ENCODE measurements around the gene TSPAN17.

The TSPAN17 gene

GRCh38 chr5:176644878-176645670 is 2.2 kb upstream of the TSPAN17 start:
- no peak for TF ChIP-seq CTCF (IDR thresholded peaks at IDR 0.05; ENCODE audit: borderline replicate concordance, control extremely low read depth, extremely low read depth, insufficient read depth, missing control alignments)
- in situ Hi-C loops (cut with MboI; ENCODE audit: low sequenced_read_pairs, unreplicated experiment): no loop called here

DNA sequence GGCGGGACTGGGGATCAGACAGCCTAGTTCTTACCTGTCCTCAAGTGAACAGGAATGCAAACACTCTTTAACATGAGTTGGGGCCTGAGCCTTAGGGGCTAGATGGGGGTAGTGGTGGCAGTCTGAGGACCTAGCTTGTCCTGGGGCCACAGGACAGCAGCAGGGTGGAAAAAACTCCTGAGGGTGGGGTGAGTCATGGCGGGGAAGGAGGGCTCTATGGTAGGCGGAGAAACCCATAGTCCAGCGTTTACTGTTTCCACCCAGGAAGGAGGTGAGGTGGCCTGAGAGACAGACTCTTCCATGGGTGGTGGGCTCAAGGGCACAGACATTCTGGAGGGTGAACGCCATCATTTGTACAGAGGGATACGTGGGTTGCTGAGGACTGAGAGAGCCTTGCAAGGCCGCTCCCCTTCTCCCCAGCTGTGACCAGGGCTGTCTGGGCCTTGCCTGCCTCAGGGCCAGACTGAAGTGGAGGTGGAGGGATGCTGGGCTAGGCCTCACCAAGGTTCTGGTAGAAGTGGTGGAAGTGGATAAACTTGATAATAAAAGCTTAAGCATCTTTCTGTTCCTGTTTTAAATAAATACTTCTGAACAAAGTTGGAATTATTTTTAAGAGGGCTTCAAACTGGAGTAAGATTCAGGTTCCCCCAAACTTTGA is 1.1 kb upstream of the TSPAN17 start:
- no peak for TF ChIP-seq CTCF (IDR thresholded peaks at IDR 0.05; ENCODE audit: borderline replicate concordance, control extremely low read depth, extremely low read depth, insufficient read depth, missing control alignments)
- in situ Hi-C loops (cut with MboI; ENCODE audit: low sequenced_read_pairs, unreplicated experiment): no loop called here
- DNase-seq (ENCODE audit: low spot score): no peak

More at GRCh38 chr5:176644878-176645670, 2.2 kb upstream of the TSPAN17 start:
- DNase-seq (ENCODE audit: low spot score): no peak

DNA sequence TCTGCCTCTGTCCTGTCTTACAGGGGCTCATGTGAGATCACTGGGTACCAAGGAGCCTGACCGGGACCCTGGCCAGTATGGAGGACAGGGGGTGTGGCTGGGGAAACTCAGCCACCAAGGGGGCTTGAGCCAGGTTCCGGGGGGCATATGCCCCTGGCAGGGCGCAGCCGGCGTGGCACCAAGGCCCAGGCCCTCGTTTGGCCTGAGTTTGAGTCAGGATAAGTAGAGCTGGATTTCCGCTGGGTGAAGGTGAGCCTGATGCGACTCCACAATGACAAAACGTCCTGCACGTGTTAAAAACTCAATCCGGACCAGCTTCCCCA is 616 bp upstream of the TSPAN17 start:
- TF ChIP-seq CTCF (IDR thresholded peaks at IDR 0.05; ENCODE audit: borderline replicate concordance, control extremely low read depth, extremely low read depth, insufficient read depth, missing control alignments): no peak
- in situ Hi-C loops (cut with MboI; ENCODE audit: low sequenced_read_pairs, unreplicated experiment): no loop called here
- no peak for DNase-seq (ENCODE audit: low spot score)

GRCh38 chr5:176647843-176648473 is 674 bp downstream of the TSPAN17 start:
- peak; percentile 28 for DNase-seq (ENCODE audit: low spot score)
- in situ Hi-C loops (cut with MboI; ENCODE audit: low sequenced_read_pairs, unreplicated experiment): no loop called here
- TF ChIP-seq CTCF (IDR thresholded peaks at IDR 0.05; ENCODE audit: borderline replicate concordance, control extremely low read depth, extremely low read depth, insufficient read depth, missing control alignments): no peak

DNA sequence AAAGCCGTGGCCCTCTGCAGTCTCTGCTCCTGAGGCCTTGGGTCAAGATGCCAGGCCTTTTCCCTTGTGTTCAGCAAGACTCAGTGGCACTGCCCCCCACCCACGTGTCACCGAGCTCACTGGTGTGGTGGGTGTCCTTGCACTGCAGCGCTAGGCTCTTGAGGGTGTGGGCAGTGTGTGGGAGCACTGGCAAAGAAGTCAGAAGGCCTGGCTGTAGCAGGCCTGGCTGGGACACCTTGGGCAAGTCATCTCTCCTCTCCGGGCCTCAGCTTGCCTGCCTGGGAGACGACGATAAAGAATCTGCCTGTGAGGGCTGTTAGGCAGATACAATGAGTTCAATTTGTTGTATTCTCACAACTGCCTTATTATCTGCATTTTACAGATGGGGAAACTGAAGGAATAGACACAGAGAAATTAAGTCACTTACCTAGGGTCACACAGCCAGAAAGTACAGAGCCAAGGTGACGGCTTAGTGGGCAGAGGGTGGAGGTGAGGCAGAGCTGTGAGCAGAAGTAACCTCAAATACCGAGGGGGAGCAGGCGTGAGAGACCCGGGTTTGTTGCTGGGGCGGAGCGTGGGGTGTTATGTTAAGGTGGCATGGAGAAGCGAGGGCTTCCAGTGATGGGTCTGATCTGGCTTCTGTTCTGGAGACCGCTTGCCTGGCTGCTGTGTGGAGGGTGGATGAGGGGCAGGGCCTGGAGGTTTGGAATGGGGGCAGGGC is 1.4 kb downstream of the TSPAN17 start:
- TF ChIP-seq CTCF (IDR thresholded peaks at IDR 0.05; ENCODE audit: borderline replicate concordance, control extremely low read depth, extremely low read depth, insufficient read depth, missing control alignments): no peak
- in situ Hi-C loops (cut with MboI; ENCODE audit: low sequenced_read_pairs, unreplicated experiment): no loop called here
- DNase-seq (ENCODE audit: low spot score): no peak

DNA sequence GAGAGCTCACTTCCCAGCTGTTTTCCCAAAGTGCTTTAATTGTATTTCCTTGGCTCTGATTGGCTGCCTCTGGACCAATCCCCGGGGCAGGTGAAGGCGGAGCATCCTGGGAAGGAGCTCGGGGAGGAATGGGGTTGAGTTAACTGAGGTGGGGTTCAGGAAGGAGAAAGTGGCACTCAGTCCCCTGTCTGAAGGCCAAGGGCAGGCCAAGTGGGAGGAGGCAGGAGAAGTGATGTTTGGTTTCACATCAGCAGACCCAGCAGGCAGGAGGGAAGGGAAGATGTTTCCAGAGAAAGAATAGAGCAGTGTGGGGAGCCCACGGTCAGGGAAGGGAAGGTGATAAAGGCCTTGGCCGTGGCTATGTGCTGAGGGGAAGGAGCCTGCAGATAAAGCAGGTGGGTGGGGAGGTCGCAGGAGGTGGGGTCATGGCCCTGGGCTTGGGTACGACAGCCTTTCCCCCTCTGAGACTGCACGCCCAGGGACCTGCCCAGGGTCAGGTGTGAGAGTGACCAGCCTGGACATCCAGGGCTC is 3.1 kb downstream of the TSPAN17 start:
- TF ChIP-seq CTCF (IDR thresholded peaks at IDR 0.05; ENCODE audit: borderline replicate concordance, control extremely low read depth, extremely low read depth, insufficient read depth, missing control alignments): no peak
- no peak for DNase-seq (ENCODE audit: low spot score)
- in situ Hi-C loops (cut with MboI; ENCODE audit: low sequenced_read_pairs, unreplicated experiment): loop anchor here (25.0 kb wide), 1 partner anchor 312 kb away; no protein-coding TSS in a partner anchor

All from GM13976 (cell line).